T-helper 17 cell (primary cell): Measurements from ENCODE around the gene ZFP57. TPM values are rescaled to one million over a fixed set of nuclear protein-coding genes. Genes with fewer than 3 reads are reported as not detected.

Experiments used
- ATAC-seq: fragments of 150-1000 bp; cut with Tn5 transposase; 2 replicates; pipeline ENCODE4 v1.10.0; 2021; ENCODE audit warnings: mild to moderate bottlenecking, moderate library complexity
- DNase-seq, 3 donors: peaks; one replicate each; pipeline versions ENCODE4 v3.0.0 to v3.0.0-alpha.2; 2020 to 2021
- H3K9me3 ChIP-seq: one replicate; pipeline ENCODE4 v1.7.0; 2013; ENCODE audit warnings: low read length, mild to moderate bottlenecking; ENCODE audit not compliant: control insufficient read depth, poor library complexity, severe bottlenecking
- H3K27ac Mint-ChIP-seq: one replicate; pipeline ENCODE4 v1.8.0; 2022; ENCODE audit warnings: mild to moderate bottlenecking, moderate library complexity, mixed read lengths
- H3K27me3 Mint-ChIP-seq: one replicate; pipeline ENCODE4 v1.8.0; 2022; ENCODE audit warnings: mixed read lengths
- H3K36me3 Mint-ChIP-seq: one replicate; pipeline ENCODE4 v1.8.0; 2022; ENCODE audit warnings: low read depth, mixed read lengths
- H3K4me1 Mint-ChIP-seq: one replicate; pipeline ENCODE4 v1.8.0; 2022; ENCODE audit warnings: mild to moderate bottlenecking, mixed read lengths
- H3K4me3 Mint-ChIP-seq: one replicate; pipeline ENCODE4 v1.8.0; 2022; ENCODE audit warnings: mild to moderate bottlenecking, moderate library complexity, mixed read lengths
- total RNA-seq, 4 donors: library from RNA in 2 of 4; stranded (reverse) in 2 of 4; gene quantifications; one replicate each; pipeline ENCODE4 v1.2.3 and lab custom pipeline; 2022 to 2026

ZFP57 gene
- total RNA-seq, 2 donors from 2014 or later, result 3.1 TPM; not detected in 1

- H3K4me1 Mint-ChIP-seq, result peaks cover 4% of the 10 kb centered on the region
- DNase-seq (no peak), ATAC-seq (no peak)
- no peak within 1 kb of the TSS for H3K27ac Mint-ChIP-seq
- peaks cover 47% of the 10 kb centered on the region for H3K27me3 Mint-ChIP-seq
- no peaks in the 10 kb centered on the region for H3K9me3 ChIP-seq
- no peak within 1 kb of the TSS for H3K4me3 Mint-ChIP-seq
- peaks cover 2% of the 10 kb centered on the region for H3K36me3 Mint-ChIP-seq
These were observed 24.2 kb downstream of the ZFP57 start, which contains the start of gene MOG for GRCh38 chr6:29656798-29657197. Gene MOG (plus strand): TSS chr6:29657092. CDS start chr6:29657210, 118 bp downstream.

GRCh38 chr6:29656157-29656556 lies 24.8 kb downstream of the ZFP57 start:
- ATAC-seq (no peak), DNase-seq (no peak)
- Mint-ChIP-seq H3K27ac (no peak overlapping the region), H3K36me3 (peaks cover 2% of the 10 kb centered on the region), H3K4me3 (no peak overlapping the region), H3K27me3 (peaks cover 43% of the 10 kb centered on the region), H3K4me1 (peaks cover 8% of the 10 kb centered on the region)
- H3K9me3 ChIP-seq, result no peaks in the 10 kb centered on the region

GRCh38 chr6:29655658-29656057 lies 25.3 kb downstream of the ZFP57 start:
- Mint-ChIP-seq H3K36me3 (peaks cover 2% of the 10 kb centered on the region), H3K27ac (no peak overlapping the region), H3K4me3 (no peak overlapping the region), H3K27me3 (peaks cover 38% of the 10 kb centered on the region), H3K4me1 (peaks cover 8% of the 10 kb centered on the region)
- ATAC-seq (no peak), DNase-seq (no peak)
- no peaks in the 10 kb centered on the region for H3K9me3 ChIP-seq

GRCh38 chr6:29653452-29654038 lies 27.4 kb downstream of the ZFP57 start:
- H3K9me3 ChIP-seq, result no peaks in the 10 kb centered on the region
- ATAC-seq, result no peak
- Mint-ChIP-seq H3K27ac (no peak overlapping the region), H3K4me1 (peaks cover 11% of the 10 kb centered on the region), H3K27me3 (peaks cover 26% of the 10 kb centered on the region), H3K4me3 (no peak overlapping the region), H3K36me3 (peaks cover 2% of the 10 kb centered on the region)
- peak in 1 of 3 donors; percentile 24 for DNase-seq

GRCh38 chr6:29652198-29652584 lies 28.8 kb downstream of the ZFP57 start:
- no peak overlapping the region for H3K4me3 Mint-ChIP-seq
- H3K4me1 Mint-ChIP-seq, result peaks cover 8% of the 10 kb centered on the region
- DNase-seq, result no peak
- no peak for ATAC-seq
- no peak overlapping the region for H3K27ac Mint-ChIP-seq
- no peaks in the 10 kb centered on the region for H3K9me3 ChIP-seq
- peaks cover 18% of the 10 kb centered on the region for H3K27me3 Mint-ChIP-seq
- H3K36me3 Mint-ChIP-seq, result no peaks in the 10 kb centered on the region

GRCh38 chr6:29651413-29652197 lies 29.3 kb downstream of the ZFP57 start:
- no peak for ATAC-seq
- Mint-ChIP-seq H3K36me3 (no peaks in the 10 kb centered on the region), H3K4me3 (peak overlapping the region; percentile 49), H3K27me3 (peaks cover 18% of the 10 kb centered on the region), H3K27ac (no peak overlapping the region), H3K4me1 (peaks cover 8% of the 10 kb centered on the region)
- H3K9me3 ChIP-seq, result no peaks in the 10 kb centered on the region
- no peak for DNase-seq

GRCh38 chr6:29649701-29650673 lies 31.0 kb downstream of the ZFP57 start:
- DNase-seq (peak; percentile 88 to 96 (median 91)), ATAC-seq (peak; percentile 94)
- H3K36me3 Mint-ChIP-seq, result no peaks in the 10 kb centered on the region
- H3K9me3 ChIP-seq, result no peaks in the 10 kb centered on the region
- H3K27me3 Mint-ChIP-seq, result peaks cover 5% of the 10 kb centered on the region
- peak overlapping the region; percentile 97 for H3K27ac Mint-ChIP-seq
- H3K4me3 Mint-ChIP-seq, result peak overlapping the region; percentile 92
- H3K4me1 Mint-ChIP-seq, result peaks cover 8% of the 10 kb centered on the region

GRCh38 chr6:29647927-29648642 lies 32.9 kb downstream of the ZFP57 start:
- Mint-ChIP-seq H3K27me3 (no peaks in the 10 kb centered on the region), H3K4me3 (no peak overlapping the region), H3K27ac (no peak overlapping the region), H3K36me3 (no peaks in the 10 kb centered on the region), H3K4me1 (peaks cover 8% of the 10 kb centered on the region)
- no peaks in the 10 kb centered on the region for H3K9me3 ChIP-seq
- DNase-seq (no peak), ATAC-seq (no peak)

GRCh38 chr6:29641430-29642148 lies 39.4 kb downstream of the ZFP57 start:
- ATAC-seq (peak; percentile 87), DNase-seq (no peak)
- H3K4me3 Mint-ChIP-seq, result peak overlapping the region; percentile 82
- no peaks in the 10 kb centered on the region for H3K27me3 Mint-ChIP-seq
- no peaks in the 10 kb centered on the region for H3K36me3 Mint-ChIP-seq
- no peaks in the 10 kb centered on the region for H3K9me3 ChIP-seq
- peak overlapping the region; percentile 85 for H3K27ac Mint-ChIP-seq
- H3K4me1 Mint-ChIP-seq, result peaks cover 13% of the 10 kb centered on the region

- DNase-seq (no peak), ATAC-seq (no peak)
- Mint-ChIP-seq H3K4me3 (no peak overlapping the region), H3K27me3 (no peaks in the 10 kb centered on the region), H3K36me3 (no peaks in the 10 kb centered on the region), H3K27ac (no peak overlapping the region), H3K4me1 (peaks cover 23% of the 10 kb centered on the region)
- no peaks in the 10 kb centered on the region for H3K9me3 ChIP-seq
These were observed 43.7 kb downstream of the ZFP57 start for GRCh38 chr6:29637247-29637646.

- Mint-ChIP-seq H3K4me3 (peak overlapping the region; percentile 99), H3K36me3 (peaks cover 5% of the 10 kb centered on the region), H3K27me3 (no peaks in the 10 kb centered on the region), H3K4me1 (peaks cover 47% of the 10 kb centered on the region), H3K27ac (peak overlapping the region; percentile 80)
- H3K9me3 ChIP-seq, result no peaks in the 10 kb centered on the region
- no peak for DNase-seq
- ATAC-seq, result no peak
These were observed 47.4 kb downstream of the ZFP57 start for GRCh38 chr6:29633534-29633905.
